Panc1 (cell line): ENCODE measurements around the gene DIAPH1. TPM values are rescaled to one million over a fixed set of nuclear protein-coding genes. Genes with fewer than 3 reads are reported as not detected.

Source experiments
- ATAC-seq: fragments of 200-7000 bp; cut with Tn5 transposase; 2 replicates; pipeline ENCODE4 v1.9.1; 2020; ENCODE audit warnings: mild to moderate bottlenecking, moderate library complexity
- BruUV-seq: library from RNA; stranded (reverse); fragments of 400-500 nt; replicated peaks from 2 replicates; lab custom pipeline; 2021; lab: Mats Ljungman, UMichigan
- CTCF ChIA-PET: fragments of 300-600 bp; sonication (Branson Sonifier 250); formaldehyde crosslinking; loops from one replicate; lab custom pipeline; 2022; ENCODE audit warnings: antibody characterized with exemption; lab: Charles Lee
- POLR2A ChIA-PET: fragments of 300-600 bp; sonication (Branson Sonifier 250); formaldehyde crosslinking; loops from one replicate; lab custom pipeline; 2022; ENCODE audit warnings: antibody characterized with exemption; lab: Charles Lee
- DNase-seq: peaks from one replicate; pipeline ENCODE4 v3.0.0-alpha.2; 2010; ENCODE audit warnings: low read depth, low spot score
- H3K27ac ChIP-seq: 2 replicates; pipeline ENCODE4 v1.5.1; 2011; ENCODE audit warnings: mild to moderate bottlenecking, low read length, inconsistent platforms
- H3K27me3 ChIP-seq: fragments of 200-500 bp; sonication (Bioruptor generic); 2 replicates; pipeline ENCODE4 v1.6.0; 2014; ENCODE audit warnings: low read length, inconsistent platforms; ENCODE audit not compliant: control insufficient read depth, insufficient read depth
- H3K36me3 ChIP-seq: fragments of 200-500 bp; sonication (Bioruptor generic); 2 replicates; pipeline ENCODE4 v1.5.1; 2014; ENCODE audit warnings: inconsistent platforms, mild to moderate bottlenecking, low read length, moderate library complexity; ENCODE audit not compliant: control insufficient read depth, insufficient read depth
- H3K4me1 ChIP-seq: 2 replicates; pipeline ENCODE4 v1.5.1; 2011; ENCODE audit warnings: inconsistent platforms, mild to moderate bottlenecking, low read length, moderate library complexity; ENCODE audit not compliant: control insufficient read depth, insufficient read depth
- H3K4me3 ChIP-seq, 2 experiments: 2 replicates each; pipeline ENCODE4 v1.5.1; 2011 to 2012; ENCODE audit warnings: low read depth in 2 of 2, low read length in 2 of 2, mild to moderate bottlenecking in 2 of 2, inconsistent platforms in 1 of 2, moderate library complexity in 1 of 2
- H3K9me3 ChIP-seq: fragments of 200-500 bp; sonication (Bioruptor generic); 2 replicates; pipeline ENCODE4 v1.5.1; 2014; ENCODE audit warnings: low read depth, mild to moderate bottlenecking, inconsistent platforms, low read length, moderate library complexity; ENCODE audit not compliant: control insufficient read depth, insufficient read depth
- POLR2AphosphoS5 ChIP-seq: IDR thresholded peaks from 2 replicates; pipeline ENCODE4 v1.6.1; 2012; ENCODE audit warnings: mild to moderate bottlenecking, low read depth, low read length, moderate library complexity
- SIN3A ChIP-seq: IDR thresholded peaks from 2 replicates; pipeline ENCODE4 v1.6.1; 2012; ENCODE audit warnings: low read depth, mild to moderate bottlenecking, low read length, moderate library complexity, borderline replicate concordance; ENCODE audit not compliant: insufficient read depth
- TCF7L2 ChIP-seq: IDR thresholded peaks from 2 replicates; pipeline ENCODE4 v1.6.1; 2011; ENCODE audit warnings: mild to moderate bottlenecking, low read depth, low read length, inconsistent platforms
- in situ Hi-C: cut with HindIII; loops from 2 replicates; pipeline ENCODE4 v1.10.0; 2016; ENCODE audit warnings: low sequenced_read_pairs, low pct_unique_long_range_greater_than_20kb
- intact Hi-C: fragments of 100-400 bp; cut with micrococcal nuclease; formaldehyde crosslinking; loops from one replicate; pipeline ENCODE4 v1.10.0; 2022; ENCODE audit not compliant: unreplicated experiment
- total RNA-seq: library from RNA; stranded (reverse); gene quantifications from one replicate; pipeline ENCODE4 v1.2.1, GENCODE V29; 2021; ENCODE audit not compliant: unreplicated experiment
- TF ChIP-seq, protein P1 (sequence below), 2 experiments: IDR thresholded peaks; 2 replicates each; pipeline ENCODE4 v1.6.1; 2011 to 2012; ENCODE audit warnings: low read depth in 2 of 2, control low read depth in 1 of 2, low read length in 1 of 2, mild to moderate bottlenecking in 1 of 2, moderate library complexity in 1 of 2; ENCODE audit not compliant: insufficient read depth in 1 of 2
- TF ChIP-seq, protein P2 (sequence below): fragments of 450-650 bp; IDR thresholded peaks from 2 replicates; pipeline ENCODE4 v1.5.1; 2017; ENCODE audit warnings: mild to moderate bottlenecking

The DIAPH1 gene
- total RNA-seq, 1 experiment from 2014 or later: 155 TPM

DNA sequence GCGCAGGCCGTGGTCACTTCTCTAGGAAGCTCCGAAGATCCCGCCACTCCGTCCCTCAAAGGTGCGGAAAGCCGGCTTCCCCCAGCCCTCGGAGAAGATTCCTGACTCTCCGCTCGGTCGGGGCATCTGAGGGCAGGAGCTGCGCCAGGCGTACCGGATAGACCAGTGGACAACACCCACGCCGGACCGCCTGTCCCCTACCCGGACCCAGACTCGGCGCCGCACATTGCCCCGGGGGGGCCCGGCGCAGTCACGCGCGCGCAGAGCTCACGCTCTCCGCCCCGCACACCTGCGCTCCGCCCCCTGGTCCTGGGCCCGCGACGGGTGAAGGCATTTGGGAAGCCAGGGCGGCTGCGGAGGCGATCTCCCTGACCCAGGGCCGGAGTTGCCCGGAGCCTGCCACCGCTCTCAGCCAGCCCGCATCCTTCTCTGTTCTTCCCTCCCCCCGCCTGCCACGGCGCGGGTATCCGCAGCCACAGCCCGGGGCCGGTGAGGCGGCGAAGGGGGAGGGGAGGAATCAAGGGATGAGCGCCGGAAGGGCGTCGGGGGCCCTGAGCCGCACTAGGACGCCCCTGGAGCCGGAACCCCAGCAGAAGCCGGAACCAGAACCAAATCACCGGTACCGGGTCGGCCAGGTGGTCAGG is 18.4 kb upstream of the DIAPH1 start:
- CTCF ChIA-PET: interaction anchor here (0.6 to 1.3 kb wide), 4 partner anchors 17 to 45 kb away, joined by 3 to 6 read pairs (median 4); partner anchors contain the start of gene DIAPH1
- intact Hi-C loops (no loop called here), in situ Hi-C loops (no loop called here)
- Histone ChIP-seq H3K27me3 (no peaks in the 10 kb centered on the region), H3K9me3 (no peaks in the 10 kb centered on the region), H3K36me3 (no peaks in the 10 kb centered on the region; the same call in none of the 2 replicates), H3K4me3 (peak overlapping the region; percentile 84 to 89), H3K4me1 (peaks cover 15% of the 10 kb centered on the region), H3K27ac (peak overlapping the region; percentile 75)
- POLR2A ChIA-PET: interaction anchor here (0.7 kb wide), 1 partner anchor 299 kb away, joined by 6 read pairs; no protein-coding TSS in a partner anchor
- ATAC-seq: peak; percentile 55
- DNase-seq: no peak
- no TSS peak for BruUV-seq
- TF ChIP-seq TCF7L2: no peak
- TF ChIP-seq SIN3A: 0 out of 2 replicates have a peak, but pooled peaks have one; percentile 46

DNA sequence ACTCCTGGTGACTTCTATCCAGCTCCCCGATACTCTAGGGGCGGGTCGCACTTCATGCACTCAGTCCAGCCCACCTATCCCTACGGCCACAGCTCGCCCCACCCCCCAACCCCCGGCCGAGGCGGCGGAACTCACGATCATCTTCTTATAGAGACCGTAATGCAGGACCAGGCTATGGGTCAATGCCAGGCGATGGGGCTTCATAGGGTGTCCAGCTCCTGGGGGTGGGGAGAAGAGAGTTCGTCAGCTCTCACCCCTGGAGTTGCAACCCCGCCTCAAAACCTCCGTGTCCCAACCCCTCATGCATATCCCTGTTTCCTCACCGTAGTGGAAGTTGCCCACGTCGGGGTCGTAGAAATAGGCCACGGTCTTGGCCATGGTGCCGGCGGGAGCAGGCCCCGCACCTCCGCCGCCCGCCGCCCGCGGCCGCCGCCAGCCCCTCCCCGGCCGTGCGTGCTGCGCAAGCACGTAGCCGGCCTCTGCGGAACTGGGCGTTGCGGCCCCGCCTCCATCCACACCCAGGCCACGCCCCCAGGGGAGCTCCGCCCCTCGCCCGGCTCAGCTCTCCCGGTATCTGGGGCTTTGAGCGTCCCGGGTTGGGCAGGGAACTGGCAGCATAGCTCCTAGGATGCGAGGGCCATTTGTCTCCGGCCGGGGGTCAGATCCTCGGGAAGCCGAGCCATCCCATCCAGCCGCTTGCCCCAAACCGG is 17.8 kb upstream of the DIAPH1 start, which contains the start of the genes HDAC3 and RELL2:
Gene HDAC3 (minus strand): TSS at position 437 of the 710 bp plus-strand sequence. CDS start 59 bp downstream, at position 378.
Gene RELL2 (plus strand): TSS at position 585 of the 710 bp plus-strand sequence. CDS start 1,229 bp downstream, outside the sequence.
- H3K36me3 ChIP-seq: no peaks in the 10 kb centered on the region; the same call in none of the 2 replicates
- DNase-seq (no peak), ATAC-seq (peak; percentile 96)
- peaks cover 11% of the 10 kb centered on the region for H3K4me1 ChIP-seq
- intact Hi-C loops (no loop called here), in situ Hi-C loops (no loop called here)
- no peaks in the 10 kb centered on the region for H3K9me3 ChIP-seq
- H3K4me3 ChIP-seq: peak within 1 kb of the TSS; percentile 84 to 89
- POLR2A ChIA-PET: interaction anchor here (0.6 to 0.7 kb wide), 2 partner anchors 270 to 298 kb away, joined by 6 to 19 read pairs; no protein-coding TSS in a partner anchor
- CTCF ChIA-PET: interaction anchor here (0.6 to 1.3 kb wide), 4 partner anchors 17 to 45 kb away, joined by 3 to 6 read pairs (median 4); partner anchors contain the start of gene DIAPH1
- H3K27me3 ChIP-seq: no peaks in the 10 kb centered on the region
- no TSS peak for BruUV-seq
- peak within 1 kb of the TSS; percentile 87 for H3K27ac ChIP-seq
- TF ChIP-seq SIN3A (no peak; the same call in 1 of the 2 replicates), POLR2AphosphoS5 (peak; percentile 92), TCF7L2 (no peak)
- TF ChIP-seq, protein P1, sequence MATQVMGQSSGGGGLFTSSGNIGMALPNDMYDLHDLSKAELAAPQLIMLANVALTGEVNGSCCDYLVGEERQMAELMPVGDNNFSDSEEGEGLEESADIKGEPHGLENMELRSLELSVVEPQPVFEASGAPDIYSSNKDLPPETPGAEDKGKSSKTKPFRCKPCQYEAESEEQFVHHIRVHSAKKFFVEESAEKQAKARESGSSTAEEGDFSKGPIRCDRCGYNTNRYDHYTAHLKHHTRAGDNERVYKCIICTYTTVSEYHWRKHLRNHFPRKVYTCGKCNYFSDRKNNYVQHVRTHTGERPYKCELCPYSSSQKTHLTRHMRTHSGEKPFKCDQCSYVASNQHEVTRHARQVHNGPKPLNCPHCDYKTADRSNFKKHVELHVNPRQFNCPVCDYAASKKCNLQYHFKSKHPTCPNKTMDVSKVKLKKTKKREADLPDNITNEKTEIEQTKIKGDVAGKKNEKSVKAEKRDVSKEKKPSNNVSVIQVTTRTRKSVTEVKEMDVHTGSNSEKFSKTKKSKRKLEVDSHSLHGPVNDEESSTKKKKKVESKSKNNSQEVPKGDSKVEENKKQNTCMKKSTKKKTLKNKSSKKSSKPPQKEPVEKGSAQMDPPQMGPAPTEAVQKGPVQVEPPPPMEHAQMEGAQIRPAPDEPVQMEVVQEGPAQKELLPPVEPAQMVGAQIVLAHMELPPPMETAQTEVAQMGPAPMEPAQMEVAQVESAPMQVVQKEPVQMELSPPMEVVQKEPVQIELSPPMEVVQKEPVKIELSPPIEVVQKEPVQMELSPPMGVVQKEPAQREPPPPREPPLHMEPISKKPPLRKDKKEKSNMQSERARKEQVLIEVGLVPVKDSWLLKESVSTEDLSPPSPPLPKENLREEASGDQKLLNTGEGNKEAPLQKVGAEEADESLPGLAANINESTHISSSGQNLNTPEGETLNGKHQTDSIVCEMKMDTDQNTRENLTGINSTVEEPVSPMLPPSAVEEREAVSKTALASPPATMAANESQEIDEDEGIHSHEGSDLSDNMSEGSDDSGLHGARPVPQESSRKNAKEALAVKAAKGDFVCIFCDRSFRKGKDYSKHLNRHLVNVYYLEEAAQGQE (IDR thresholded peaks at IDR 0.05; ENCODE audit: insufficient read depth in 1 of 2, low read depth in 2 of 2, low read length in 1 of 2): peak; percentile 41 to 55; a peak in 1 of 4 replicates
- TF ChIP-seq, protein P2, sequence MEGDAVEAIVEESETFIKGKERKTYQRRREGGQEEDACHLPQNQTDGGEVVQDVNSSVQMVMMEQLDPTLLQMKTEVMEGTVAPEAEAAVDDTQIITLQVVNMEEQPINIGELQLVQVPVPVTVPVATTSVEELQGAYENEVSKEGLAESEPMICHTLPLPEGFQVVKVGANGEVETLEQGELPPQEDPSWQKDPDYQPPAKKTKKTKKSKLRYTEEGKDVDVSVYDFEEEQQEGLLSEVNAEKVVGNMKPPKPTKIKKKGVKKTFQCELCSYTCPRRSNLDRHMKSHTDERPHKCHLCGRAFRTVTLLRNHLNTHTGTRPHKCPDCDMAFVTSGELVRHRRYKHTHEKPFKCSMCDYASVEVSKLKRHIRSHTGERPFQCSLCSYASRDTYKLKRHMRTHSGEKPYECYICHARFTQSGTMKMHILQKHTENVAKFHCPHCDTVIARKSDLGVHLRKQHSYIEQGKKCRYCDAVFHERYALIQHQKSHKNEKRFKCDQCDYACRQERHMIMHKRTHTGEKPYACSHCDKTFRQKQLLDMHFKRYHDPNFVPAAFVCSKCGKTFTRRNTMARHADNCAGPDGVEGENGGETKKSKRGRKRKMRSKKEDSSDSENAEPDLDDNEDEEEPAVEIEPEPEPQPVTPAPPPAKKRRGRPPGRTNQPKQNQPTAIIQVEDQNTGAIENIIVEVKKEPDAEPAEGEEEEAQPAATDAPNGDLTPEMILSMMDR: no peak
